B cell (primary cell): Measurements from ENCODE around the gene FOXP3.

Source experiments
- EZH2 ChIP-seq: IDR thresholded peaks from 2 replicates; pipeline ENCODE4 v1.6.1; 2012; ENCODE audit warnings: borderline replicate concordance, low read depth, mild to moderate bottlenecking, moderate library complexity, low read length; ENCODE audit not compliant: insufficient read depth, poor library complexity, severe bottlenecking
- TF ChIP-seq, protein P1 (sequence below): fragments of 200-600 bp; IDR thresholded peaks from one replicate; pipeline ENCODE4 v1.8.0; 2022; ENCODE audit warnings: antibody characterized with exemption, mild to moderate bottlenecking

DNA sequence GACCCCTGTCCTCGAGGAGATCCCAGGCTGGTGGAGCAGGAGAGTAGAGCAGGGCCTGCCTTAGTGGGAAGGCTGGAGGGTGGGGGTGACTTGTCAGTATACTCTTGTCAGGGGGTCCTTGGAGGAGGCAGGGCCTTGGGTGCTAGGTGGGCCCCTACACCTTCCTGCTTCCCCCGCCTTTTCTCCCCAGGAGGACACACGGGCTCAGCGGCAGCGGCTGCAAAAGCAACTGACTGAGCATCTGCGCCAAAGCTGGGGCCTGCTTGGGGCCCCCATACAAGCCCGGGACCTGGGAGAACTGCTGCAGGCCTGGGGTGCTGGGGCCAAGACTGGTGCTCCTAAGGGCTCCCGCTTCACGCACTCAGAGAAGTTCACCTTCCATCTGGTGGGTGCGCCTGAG is 18.0 kb downstream of the FOXP3 start:
- TF ChIP-seq, protein P1, sequence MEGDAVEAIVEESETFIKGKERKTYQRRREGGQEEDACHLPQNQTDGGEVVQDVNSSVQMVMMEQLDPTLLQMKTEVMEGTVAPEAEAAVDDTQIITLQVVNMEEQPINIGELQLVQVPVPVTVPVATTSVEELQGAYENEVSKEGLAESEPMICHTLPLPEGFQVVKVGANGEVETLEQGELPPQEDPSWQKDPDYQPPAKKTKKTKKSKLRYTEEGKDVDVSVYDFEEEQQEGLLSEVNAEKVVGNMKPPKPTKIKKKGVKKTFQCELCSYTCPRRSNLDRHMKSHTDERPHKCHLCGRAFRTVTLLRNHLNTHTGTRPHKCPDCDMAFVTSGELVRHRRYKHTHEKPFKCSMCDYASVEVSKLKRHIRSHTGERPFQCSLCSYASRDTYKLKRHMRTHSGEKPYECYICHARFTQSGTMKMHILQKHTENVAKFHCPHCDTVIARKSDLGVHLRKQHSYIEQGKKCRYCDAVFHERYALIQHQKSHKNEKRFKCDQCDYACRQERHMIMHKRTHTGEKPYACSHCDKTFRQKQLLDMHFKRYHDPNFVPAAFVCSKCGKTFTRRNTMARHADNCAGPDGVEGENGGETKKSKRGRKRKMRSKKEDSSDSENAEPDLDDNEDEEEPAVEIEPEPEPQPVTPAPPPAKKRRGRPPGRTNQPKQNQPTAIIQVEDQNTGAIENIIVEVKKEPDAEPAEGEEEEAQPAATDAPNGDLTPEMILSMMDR, result no peak
- no peak for TF ChIP-seq EZH2
